ENCODE results near the gene B3GNT3. TPM values are rescaled to one million over a fixed set of nuclear protein-coding genes. Genes with fewer than 3 reads are reported as not detected.

B3GNT3 gene
- total and polyA plus RNA-seq, 2 of the 8 experiments (the other 6 are each of a cell fraction or from before 2014, with no cell fraction given), result 1.5 TPM

DNA sequence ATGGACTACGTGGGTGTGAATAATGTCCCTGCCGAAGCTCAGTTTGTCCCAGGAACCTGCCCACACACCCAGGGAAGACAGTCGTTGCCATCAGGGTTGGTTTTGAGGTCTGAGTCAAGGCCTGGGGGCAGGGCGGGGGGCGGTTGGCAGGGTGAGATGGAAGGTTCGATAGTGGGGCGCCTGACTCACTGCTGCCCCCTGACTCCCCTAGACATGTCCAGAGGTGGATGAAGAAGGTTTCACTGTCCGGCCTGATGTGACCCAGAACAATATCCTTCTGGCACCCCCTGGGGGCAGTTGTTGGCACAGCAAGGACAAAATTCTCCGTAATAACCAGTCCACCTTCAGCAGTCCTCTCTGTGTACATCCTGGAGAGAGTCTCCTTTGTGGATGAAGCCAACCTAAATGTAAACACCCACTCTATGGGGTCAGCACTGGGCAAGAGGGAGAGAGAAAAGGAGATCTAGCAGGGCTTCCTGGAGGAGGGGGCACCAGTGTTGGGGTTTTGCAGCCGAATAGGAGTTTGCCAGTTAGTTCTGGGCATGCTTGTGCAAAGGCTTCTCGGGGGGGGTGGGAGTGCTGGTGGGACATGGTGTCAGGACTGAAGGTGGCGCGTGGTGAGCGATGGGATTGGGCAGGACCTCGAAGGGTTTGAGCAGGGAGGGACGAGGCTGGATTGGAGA is 19.6 kb upstream of the B3GNT3 start:
- Histone ChIP-seq H3K56ac (replicated peaks; ENCODE audit: insufficient read length, low read depth, low read length) (no peak overlapping the region), H3K9me3 (ENCODE audit: insufficient read depth in 2 of 2, low read depth in 1 of 2, low read length in 1 of 2) (no peaks in the 10 kb centered on the region), H3K4ac (replicated peaks; ENCODE audit: insufficient read length, low read depth, low read length) (no peak overlapping the region), H3K27me3 (replicated peaks in 1 of 4; ENCODE audit: control insufficient read depth in 3 of 4, extremely low read depth in 1 of 4, insufficient read depth in 3 of 4, low read length in 3 of 4) (no peaks in the 10 kb centered on the region), H4K8ac (ENCODE audit: extremely low read depth, insufficient read depth, low read length) (peak overlapping the region; percentile 51; the same call in 1 of the 2 replicates), H4K91ac (replicated peaks; ENCODE audit: insufficient read length, low read length) (no peak overlapping the region), H4K5ac (ENCODE audit: insufficient read length, low read depth, low read length) (no peak overlapping the region), H2BK5ac (ENCODE audit: low read depth, low read length) (no peak overlapping the region), H3K4me3 (ENCODE audit: extremely low read depth in 1 of 4, insufficient read depth in 2 of 4, low read depth in 3 of 4, low read length in 4 of 4) (no peak overlapping the region), H2AK5ac (ENCODE audit: low read depth, low read length) (no peak overlapping the region), H3K4me2 (ENCODE audit: insufficient read depth in 1 of 2, low read depth in 2 of 2, low read length in 2 of 2) (no peak overlapping the region), H3K18ac (ENCODE audit: extremely low read depth, low read length) (no peak overlapping the region), H3K79me2 (ENCODE audit: control insufficient read depth in 1 of 2, insufficient read depth in 2 of 2, low read length in 2 of 2) (no peaks in the 10 kb centered on the region), H3K23ac (ENCODE audit: insufficient read length) (no peak overlapping the region), H3K23me2 (ENCODE audit: low read depth, low read length) (peaks cover 8% of the 10 kb centered on the region), H2BK20ac (ENCODE audit: low read length) (no peak overlapping the region), H2AFZ (ENCODE audit: low read length) (no peak overlapping the region), H2BK15ac (ENCODE audit: low read length) (peak overlapping the region; percentile 40; the same call in 1 of the 2 replicates), H2BK12ac (ENCODE audit: low read depth, low read length) (no peak overlapping the region), H3K14ac (ENCODE audit: insufficient read length) (no peak overlapping the region), H3K4me1 (replicated peaks in 1 of 4; ENCODE audit: control insufficient read depth in 3 of 4, insufficient read depth in 4 of 4, low read length in 3 of 4) (peaks cover 0 to 9% (median 6%) of the 10 kb centered on the region in 4 experiments; a peak in 5 of 7 replicates), H4K20me1 (replicated peaks in 1 of 2; ENCODE audit: control insufficient read depth in 1 of 2, insufficient read depth in 2 of 2, low read length in 2 of 2) (peaks cover 0 to 2% of the 10 kb centered on the region in 2 experiments), H3K27ac (ENCODE audit: low read depth, low read length) (no peak overlapping the region), H3K79me1 (ENCODE audit: low read depth, low read length) (peaks cover 5% of the 10 kb centered on the region; the same call in 1 of the 2 replicates), H3K36me3 (ENCODE audit: control insufficient read depth in 2 of 4, insufficient read depth in 4 of 4, low read length in 3 of 4) (no peaks in the 10 kb centered on the region), H2BK120ac (replicated peaks; ENCODE audit: low read depth, low read length) (no peak overlapping the region), H3K9ac (replicated peaks in 1 of 4; ENCODE audit: extremely low read depth in 1 of 4, low read depth in 3 of 4, low read length in 3 of 4) (no peak overlapping the region)
- ChIA-PET CTCF (ENCODE audit: partially characterized antibody) (interaction anchor here (0.5 to 4.4 kb wide), 47 partner anchors 9 to 504 kb away, joined by 3 to 38 read pairs (median 4); partner anchors contain the start of genes B3GNT3, CCDC124, FCHO1 and JAK3), POLR2A (ENCODE audit: partially characterized antibody) (interaction anchor here (1.1 to 1.5 kb wide), 2 partner anchors 12 to 84 kb away, joined by 3 read pairs; partner anchors contain the start of gene RPL18A)
- TF ChIP-seq, protein P1, sequence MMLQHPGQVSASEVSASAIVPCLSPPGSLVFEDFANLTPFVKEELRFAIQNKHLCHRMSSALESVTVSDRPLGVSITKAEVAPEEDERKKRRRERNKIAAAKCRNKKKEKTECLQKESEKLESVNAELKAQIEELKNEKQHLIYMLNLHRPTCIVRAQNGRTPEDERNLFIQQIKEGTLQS (IDR thresholded peaks at IDR 0.05; ENCODE audit: insufficient read depth, low read depth, low read length), result 0 out of 2 replicates have a peak, but pooled peaks have one; percentile 12
- TF ChIP-seq SRF (IDR thresholded peaks at IDR 0.05; ENCODE audit: low read depth, low read length) (no peak), TEAD4 (IDR thresholded peaks at IDR 0.05; ENCODE audit: low read depth, low read length) (no peak), RAD21 (IDR thresholded peaks at IDR 0.05 in 1 of 2, conservative IDR thresholded peaks at IDR 0.05 in 1 of 2; ENCODE audit: low read depth in 2 of 2, low read length in 2 of 2) (peak; percentile 55 to 76), KDM1A (IDR thresholded peaks at IDR 0.05; ENCODE audit: borderline replicate concordance, low read length) (peak; percentile 11; the same call in 1 of the 2 replicates)
- TF ChIP-seq, protein P2, sequence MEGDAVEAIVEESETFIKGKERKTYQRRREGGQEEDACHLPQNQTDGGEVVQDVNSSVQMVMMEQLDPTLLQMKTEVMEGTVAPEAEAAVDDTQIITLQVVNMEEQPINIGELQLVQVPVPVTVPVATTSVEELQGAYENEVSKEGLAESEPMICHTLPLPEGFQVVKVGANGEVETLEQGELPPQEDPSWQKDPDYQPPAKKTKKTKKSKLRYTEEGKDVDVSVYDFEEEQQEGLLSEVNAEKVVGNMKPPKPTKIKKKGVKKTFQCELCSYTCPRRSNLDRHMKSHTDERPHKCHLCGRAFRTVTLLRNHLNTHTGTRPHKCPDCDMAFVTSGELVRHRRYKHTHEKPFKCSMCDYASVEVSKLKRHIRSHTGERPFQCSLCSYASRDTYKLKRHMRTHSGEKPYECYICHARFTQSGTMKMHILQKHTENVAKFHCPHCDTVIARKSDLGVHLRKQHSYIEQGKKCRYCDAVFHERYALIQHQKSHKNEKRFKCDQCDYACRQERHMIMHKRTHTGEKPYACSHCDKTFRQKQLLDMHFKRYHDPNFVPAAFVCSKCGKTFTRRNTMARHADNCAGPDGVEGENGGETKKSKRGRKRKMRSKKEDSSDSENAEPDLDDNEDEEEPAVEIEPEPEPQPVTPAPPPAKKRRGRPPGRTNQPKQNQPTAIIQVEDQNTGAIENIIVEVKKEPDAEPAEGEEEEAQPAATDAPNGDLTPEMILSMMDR (IDR thresholded peaks at IDR 0.05; ENCODE audit: control extremely low read depth in 1 of 3, insufficient read depth in 1 of 3, low read depth in 1 of 3, low read length in 3 of 3), result peak; percentile 62 to 90 (median 87)
- no peak for FAIRE-seq
- DNase-seq (ENCODE audit: low read depth in 1 of 2, low spot score in 2 of 2), result peak in 1 of 2 experiments; percentile 92
- WGBS, 2 experiments (ENCODE audit: extremely low coverage in 1 of 2, insufficient coverage in 1 of 2, insufficient read length in 1 of 2, insufficient replicate concordance in 2 of 2, low coverage in 1 of 2, low lambda C conversion rate in 2 of 2, missing lambda C conversion rate in 1 of 2), result 71% methylated on average over 12 of the region's 16 CpGs; no CpG with 5 or more reads in 1 of the 2 experiments
